ENCODE results near the gene MPP4.

Gene MPP4, protein sequence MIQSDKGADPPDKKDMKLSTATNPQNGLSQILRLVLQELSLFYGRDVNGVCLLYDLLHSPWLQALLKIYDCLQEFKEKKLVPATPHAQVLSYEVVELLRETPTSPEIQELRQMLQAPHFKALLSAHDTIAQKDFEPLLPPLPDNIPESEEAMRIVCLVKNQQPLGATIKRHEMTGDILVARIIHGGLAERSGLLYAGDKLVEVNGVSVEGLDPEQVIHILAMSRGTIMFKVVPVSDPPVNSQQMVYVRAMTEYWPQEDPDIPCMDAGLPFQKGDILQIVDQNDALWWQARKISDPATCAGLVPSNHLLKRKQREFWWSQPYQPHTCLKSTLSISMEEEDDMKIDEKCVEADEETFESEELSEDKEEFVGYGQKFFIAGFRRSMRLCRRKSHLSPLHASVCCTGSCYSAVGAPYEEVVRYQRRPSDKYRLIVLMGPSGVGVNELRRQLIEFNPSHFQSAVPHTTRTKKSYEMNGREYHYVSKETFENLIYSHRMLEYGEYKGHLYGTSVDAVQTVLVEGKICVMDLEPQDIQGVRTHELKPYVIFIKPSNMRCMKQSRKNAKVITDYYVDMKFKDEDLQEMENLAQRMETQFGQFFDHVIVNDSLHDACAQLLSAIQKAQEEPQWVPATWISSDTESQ

DNA sequence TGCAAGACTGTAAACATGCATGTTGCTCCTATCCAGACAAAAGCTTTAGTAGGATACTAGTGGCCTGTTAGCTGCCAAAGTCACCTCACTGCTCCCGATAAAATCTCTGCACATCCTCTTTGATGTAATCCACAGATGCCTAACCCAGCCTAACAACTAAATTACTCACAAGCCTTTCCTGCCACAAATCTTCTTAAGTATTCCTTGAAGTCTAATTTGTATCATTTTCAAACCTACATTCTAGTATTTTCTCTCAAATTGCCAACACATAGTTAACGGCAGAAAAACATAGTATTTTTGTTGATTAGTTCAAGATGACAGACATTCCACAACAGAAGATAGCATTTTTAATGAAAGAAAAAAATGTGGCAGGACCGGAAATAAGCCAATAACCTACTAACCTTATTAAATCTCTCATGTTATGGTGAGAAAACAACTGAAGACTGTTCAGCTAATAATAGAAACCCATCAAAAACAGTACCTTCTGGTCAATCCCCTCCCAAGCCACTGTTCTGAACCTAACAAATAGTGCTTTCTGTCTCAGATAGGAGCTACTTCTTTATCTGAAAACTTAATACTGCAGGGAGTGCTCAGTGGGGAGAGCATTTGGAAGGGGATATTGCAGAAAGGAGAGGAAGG is at the start of gene MPP4:
TSS of gene MPP4 (minus strand) at position 57 of the 639 bp plus-strand sequence. CDS start 4,690 bp downstream, outside the sequence.
- DNase-seq: no peak

DNA sequence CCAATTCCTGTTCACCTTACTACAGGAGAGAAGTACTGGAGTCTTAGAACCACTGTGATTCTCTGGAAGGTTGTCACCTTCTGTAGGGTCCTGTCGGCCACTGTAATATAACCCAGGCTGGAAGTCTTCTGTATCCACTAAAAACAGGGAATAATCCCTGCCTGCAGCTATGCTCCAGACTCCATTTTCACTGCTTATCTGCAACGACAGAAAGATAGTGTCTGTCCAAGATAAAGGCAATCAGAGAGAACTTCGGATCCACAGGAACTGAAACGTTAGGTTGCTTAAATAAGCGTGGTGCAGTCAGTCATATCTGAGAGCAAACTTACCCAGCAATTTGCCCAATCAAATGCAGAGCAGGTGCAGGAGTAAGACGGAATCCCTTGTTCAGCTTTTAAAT is 48.1 kb upstream of the MPP4 start:
- no peak for DNase-seq

DNA sequence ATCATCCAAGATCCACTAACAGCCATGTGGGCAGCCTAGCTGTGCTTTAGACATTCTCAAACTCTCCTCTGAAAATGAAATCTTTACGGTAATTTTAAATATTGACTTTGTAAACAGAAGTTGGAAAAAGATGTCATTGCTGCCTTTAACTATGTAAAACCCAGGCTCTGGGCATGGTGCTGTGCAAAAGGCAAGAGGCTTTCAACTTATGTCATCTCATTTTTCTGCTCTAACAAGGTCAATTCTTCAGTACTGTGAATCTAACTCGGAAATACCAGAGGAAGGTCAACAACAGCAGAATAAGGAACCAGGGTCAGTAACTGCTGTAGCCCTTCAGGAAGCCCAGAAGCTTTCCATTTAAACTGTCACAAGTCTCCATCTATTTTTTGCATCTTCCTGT is 37.0 kb upstream of the MPP4 start:
- DNase-seq: no peak

DNA sequence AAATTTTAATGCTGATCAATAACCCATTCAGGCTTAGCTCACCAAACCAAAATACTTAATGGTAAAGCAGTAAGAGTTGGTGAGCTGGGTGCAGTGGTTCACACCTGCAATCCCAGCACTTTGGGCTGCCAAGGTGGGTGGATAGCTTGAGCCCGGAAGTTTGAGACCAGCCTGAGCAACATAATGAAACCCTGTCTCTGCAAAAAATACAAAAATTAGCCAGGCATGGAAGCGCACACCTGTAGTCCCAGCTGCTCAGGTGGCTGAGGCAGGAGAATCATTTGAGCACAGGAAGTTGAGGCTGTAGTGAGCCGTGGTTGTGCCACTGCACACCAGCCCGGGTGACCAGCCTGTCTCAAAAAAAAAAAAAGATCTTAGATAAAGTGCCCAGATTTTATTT is 35.7 kb upstream of the MPP4 start:
- no peak for DNase-seq

DNA sequence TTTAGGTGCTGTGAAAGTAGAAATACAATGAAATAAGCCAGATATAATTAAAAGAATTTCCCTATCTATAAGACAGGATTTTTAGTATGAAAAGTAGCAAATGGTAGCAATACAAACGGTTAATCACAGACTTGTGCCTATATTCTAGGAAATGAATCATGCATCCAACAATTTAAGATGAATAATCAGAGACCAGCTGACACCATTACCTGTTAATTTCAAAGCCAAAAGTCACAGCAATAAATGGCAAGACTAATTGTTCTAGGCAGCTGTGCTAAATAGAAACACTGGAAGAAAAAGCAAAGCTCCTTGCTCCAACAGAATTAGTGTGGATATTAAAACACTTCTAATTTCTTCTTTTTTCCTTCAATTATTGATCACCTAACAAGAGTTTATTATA is 35.1 kb upstream of the MPP4 start:
- DNase-seq: no peak

DNA sequence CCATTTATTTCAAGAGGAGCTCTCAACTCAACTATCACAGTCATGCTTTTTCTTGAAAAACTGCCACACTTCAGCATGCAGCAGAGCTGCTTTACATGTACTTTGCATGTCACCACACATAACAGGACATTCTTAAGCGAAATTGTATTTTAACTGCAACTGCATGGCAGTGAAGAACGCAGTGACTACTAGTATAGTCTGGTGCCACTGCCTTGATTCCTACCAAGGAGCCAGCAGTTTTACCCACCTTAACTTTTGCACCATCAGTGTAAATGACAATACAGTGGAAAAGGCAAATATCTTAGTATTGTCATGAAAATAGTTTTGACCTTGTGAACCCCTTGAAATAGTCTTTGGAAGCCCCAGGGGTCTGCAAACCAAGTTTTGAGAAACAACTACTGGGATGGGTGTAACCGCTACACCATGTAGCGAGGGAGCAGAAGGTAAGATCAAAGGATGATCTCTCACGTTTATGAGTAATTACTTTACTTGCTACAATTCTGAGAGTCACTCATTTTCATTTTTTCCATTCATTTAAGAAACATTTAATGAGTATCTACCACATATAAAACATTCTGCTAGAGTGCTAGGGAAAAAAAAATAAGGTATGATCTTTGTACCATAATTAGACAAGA is 32.3 kb upstream of the MPP4 start:
- DNase-seq: no peak

DNA sequence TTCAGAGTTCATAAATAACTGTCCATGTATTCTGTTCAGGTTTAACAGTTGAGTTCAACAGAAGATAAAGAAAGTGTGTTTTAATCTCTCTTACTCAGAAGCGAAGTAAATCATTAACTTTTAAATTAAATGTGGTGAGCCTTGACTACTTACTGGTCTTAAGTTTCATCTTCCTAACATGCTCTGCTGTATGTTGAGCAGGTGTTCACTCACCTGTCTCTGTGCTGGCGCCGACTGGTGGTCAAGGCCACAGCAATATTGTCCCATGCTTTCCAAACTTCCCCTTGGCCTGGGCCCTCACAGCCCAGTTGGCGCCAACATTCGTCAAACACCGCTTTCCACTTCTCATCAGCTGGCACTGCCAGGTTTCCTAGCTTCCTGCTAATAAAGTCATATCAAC is 17.0 kb upstream of the MPP4 start:
- no peak for DNase-seq

DNA sequence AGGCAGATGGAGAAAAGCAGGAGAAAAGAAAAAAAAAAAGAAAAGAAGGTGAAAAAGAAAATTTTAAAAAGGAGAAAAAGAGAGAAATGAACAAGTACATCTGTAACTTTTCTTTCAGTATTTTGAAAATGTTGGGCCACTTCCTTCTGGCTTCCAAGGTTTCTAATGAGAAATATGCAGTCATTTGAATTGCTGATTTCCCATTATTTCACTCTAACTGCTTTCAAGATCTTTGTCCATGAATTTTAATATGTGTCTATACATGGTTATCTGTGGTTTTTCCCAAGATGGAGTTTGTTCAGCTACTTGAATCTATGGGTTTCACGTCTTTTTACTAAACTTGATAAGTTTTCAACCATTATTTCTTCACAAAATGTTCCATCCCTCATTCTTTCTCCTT is 14.3 kb upstream of the MPP4 start:
- DNase-seq: no peak

DNA sequence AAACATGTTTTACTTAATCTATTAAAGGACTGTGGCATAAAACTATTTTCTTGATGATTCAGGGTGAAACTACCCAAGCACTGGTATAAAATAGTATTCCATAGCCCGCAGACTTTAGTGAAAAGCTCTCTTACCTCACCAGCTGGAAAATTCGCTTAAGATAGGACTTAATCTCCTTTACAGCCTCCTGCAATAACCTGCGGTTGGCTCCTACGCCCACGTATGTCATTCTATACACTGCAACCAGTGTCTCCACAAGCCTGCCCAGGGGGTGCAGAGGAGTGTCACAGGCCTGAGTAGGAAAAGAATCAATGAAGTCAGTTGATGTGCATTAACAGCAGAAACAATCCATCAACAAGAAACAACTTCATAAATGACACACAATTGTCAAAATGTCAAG is 11.3 kb upstream of the MPP4 start:
- no peak for DNase-seq

DNA sequence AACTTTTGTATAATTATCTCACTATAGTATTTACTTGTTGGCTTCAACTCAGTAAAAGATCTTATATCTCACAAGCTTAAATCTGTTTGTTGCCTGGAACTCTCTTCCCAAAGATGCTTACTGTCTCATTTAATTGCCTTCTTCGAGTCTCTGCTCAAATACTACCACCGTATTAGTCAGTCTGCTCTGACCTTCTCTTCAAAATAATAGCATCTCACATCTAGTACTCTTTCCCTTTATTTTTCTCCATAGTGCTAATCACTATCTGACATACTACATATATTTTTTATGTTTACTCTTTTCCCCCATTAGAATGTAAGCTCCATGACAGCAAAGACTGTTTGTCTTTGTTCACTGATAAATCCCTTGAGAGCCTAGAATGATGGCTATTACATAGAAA is 10.6 kb upstream of the MPP4 start:
- no peak for DNase-seq

DNA sequence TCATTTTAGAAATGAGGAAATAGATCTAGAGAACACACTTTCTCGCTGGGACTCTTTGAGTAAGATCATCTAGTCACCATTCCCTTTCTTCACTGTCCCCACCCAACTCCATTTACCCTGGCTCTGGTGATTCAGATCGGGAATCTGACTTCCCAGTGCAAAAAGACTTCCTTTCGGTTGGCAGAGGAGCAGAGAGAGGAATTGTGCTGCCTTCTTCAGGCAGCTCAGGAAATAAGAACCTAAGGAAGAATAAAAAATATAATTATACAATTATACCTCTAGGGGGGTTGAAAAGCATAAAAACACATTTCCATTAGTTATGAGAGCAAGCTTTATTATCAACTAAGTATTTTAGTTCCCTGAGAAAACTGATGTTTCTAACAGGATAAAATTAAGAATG is 9.3 kb upstream of the MPP4 start:
- no peak for DNase-seq

DNA sequence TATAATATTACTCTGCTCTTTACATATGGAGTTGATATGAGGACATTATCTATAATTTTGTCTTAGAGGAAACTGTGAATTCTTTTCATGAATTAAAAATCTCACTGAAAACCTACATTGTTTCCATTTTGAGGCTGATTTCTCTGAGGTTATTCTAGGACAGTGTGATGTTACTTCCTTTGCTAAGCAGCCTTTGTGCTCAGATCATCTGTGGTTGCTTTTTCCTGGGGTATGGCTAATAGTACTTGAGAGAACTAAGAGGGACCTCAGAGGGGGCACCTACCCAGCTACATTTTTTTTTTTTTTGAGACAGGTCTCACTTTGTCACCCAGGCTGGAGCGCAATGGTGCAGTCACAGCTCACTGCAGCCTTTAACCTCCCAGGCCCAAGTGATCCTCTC is 8.7 kb upstream of the MPP4 start:
- no peak for DNase-seq

DNA sequence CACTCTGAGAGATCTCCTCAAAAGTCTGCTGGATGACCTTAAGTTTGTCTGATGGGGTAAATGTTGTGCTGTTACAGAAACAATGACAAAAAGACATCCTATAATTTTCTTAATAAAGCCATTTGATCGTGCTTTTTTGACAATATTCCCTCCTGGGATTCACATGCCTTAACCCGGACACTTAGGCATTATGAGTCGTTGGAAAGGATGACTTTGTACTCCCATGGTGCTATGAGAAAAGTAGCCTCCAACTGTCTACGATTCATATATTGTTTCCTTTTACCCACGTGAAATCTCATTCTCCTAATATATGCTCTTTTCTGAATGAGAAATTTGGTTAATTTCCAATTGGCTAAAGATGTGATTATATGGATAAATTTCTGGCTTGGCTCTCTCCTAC is 6.1 kb upstream of the MPP4 start:
- no peak for DNase-seq

DNA sequence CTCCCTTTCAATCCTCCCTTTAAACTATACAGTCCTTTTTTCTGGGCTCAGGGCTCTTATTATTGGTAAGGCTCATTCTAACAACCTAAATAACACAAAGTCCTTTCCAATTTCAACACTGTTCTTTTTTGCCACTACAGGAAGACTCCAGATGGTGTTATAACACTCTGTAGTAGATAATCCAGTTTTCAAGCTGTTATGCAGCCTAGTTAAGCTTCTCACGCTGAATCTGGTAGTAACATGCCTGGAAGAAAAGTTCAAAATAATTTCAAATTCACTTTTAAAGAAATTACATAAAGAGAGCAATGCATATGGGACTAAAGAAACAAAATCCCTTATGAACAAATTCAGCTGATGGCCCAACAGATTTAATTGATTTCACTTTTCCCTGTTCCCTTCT is 3.2 kb upstream of the MPP4 start:
- DNase-seq: no peak

DNA sequence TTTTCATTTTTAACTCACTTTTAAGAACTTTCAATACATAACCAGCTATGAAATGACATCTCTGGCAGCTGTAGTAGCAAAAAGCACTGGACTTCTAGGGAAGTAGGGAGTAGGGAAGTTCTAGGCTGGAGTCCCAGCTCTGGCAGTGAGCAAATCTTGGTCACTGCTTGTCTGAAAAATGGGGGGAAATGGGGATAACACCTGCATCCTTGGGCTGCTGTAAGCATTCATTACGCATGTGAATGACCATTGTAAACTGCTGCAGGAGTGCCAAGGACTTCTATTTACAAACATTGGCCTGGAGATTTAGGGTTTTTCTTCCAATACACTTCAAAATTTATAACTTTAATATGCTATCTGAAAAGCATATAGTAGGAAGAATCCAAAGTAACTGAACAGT is 972 bp upstream of the MPP4 start:
- DNase-seq: no peak

DNA sequence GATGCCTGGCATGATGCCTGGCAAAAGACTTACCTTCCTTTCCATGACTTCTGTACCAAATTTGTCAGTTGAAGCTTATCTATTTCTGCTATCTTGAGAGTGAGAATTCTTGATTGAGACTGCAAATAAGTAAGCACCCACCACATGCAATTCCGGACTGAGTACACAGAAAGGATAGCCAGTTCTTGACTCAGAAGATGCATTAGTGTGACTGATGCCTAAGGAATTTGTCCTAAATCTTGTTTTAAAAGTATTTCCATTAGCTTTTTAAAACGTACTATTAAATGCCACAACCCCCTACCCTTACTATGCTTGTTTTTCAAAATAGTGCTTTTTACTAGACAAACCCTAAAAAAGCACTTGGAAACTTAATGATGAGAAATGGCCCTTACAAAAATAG is 545 bp downstream of the MPP4 start:
- no peak for DNase-seq

DNA sequence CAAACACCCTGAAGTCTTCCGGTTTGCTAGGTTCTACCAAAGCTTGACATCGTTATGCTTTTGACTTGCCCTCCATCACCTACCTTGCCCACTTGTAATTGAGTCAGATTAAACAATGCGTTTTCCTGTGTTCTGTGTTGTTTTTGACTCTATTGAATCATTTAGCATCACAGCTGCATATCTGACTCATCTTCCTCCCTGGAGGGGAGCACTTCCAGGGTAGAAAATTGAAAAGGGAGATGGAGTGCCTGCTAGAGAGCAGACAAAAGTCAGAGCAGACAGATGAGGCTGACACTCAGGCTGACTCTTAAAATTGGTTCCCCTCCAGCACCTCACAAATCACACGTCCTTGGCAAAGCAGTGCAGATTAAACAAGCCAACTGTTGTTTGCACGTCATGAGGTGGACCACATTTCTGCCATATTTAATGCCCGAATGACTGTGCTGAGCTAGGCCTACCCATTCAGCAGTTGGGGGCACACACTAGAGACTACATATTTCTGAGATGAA is 2.2 kb downstream of the MPP4 start:
- no peak for DNase-seq

DNA sequence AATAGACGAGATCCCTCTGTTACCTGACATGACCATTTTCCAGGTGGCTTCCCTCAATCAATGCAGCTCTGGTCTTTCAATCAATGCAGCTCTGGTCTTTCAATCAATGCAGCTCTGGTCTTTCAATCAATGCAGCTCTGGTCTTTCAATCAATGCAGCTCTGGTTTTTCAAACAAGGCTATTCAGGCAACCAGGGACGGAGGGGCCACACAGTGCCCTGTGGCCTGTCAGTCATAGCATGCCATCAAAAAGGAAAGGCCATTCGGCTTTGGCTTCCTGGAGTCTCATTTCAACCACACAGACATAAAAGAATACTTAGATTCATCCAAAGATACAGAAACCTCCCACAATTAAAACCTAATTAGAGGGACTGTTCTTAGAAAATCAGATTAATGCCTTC is 13.3 kb downstream of the MPP4 start:
- DNase-seq: no peak

DNA sequence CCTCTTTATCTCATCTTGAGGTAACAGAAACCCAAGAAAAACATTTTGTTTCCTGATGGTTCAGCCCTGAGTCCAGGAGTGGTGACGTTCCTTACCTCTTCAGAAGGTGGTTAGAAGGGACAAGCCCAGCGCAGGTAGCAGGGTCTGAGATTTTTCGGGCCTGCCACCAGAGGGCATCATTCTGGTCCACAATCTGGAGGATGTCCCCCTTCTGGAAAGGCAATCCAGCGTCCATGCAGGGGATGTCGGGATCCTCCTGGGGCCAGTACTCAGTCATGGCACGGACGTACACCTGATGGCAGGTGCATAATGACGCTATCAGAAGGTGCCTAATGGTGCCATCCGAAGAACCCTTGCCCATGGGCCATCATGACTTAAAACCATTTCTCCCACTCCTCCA is 17.7 kb downstream of the MPP4 start:
- no peak for DNase-seq

DNA sequence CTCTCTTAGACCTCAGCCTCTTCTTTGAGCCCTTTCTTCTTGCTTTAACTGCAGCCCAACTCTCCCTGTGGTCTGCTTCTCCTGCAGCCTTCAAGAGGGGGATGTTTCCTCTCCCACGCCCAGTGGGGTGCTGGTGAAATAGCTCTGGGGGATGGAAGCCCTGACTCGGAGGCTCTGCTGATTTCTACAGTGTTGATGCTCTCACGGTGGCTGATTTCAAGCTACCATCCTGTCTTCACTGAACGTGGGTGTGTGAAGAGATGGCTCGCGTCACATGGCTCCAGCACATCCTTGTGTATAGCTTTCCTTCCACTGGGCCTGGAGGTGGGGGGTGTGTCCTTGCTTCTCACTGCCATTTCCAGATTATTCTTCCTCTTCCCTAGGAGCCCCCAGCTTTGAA is 20.0 kb downstream of the MPP4 start:
- DNase-seq: peak; percentile 27

DNA sequence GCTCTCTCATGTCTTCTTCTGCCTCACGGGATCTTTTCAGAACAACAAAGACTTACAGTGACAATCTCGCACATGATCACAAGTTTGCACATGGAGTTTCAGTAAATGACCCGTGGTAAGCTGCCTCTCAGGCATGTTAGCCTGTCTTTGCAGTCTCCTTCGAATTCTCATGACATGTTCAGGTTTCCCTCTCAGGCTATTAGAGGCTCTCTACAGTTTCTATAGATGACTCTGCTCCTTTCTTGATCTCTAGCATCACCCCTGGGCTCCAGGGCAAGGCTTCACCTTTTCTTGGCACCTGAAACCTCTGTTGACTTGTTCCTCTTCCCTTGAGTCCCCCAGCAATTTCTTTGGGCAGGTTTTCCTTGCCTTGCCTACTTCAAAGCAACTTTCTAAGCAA is 23.0 kb downstream of the MPP4 start:
- no peak for DNase-seq

DNA sequence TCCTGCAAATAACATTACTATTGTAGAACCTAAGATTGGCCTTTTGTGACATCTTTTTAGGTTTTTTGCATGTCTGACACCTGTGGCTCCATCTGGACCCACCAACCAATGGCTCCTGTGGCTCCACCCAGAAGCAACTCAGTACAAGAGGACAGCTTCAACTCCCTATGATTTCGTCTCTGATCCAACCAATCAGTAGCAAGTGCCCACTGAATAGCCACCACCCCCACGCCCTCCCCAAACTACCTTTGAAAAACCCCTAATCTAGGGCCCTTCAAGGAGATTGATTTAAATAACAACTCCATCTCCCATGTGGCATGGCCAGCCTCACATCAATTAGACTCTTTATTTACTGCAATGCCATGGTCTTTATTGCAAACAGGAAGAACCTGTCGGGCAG is 23.6 kb downstream of the MPP4 start:
- no peak for DNase-seq

DNA sequence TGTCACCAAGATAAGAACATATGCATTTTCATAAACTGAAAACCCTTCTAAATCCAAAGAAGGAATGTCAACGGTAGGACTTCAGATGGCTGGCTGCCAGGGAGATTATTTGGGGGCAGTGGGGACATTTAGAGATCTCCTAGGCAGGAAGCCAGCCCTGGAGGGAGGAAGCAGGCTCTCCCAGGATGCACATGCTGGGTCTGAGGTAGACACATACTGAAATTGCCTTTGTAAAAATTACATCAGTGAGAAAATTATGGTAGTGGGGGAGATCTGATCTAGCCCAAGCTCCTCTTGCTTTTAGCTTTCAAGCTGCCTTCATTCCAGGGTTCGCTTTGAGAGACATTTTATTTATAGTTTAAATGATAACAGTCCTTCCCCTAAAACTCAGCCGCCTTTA is 24.1 kb downstream of the MPP4 start:
- DNase-seq: no peak

DNA sequence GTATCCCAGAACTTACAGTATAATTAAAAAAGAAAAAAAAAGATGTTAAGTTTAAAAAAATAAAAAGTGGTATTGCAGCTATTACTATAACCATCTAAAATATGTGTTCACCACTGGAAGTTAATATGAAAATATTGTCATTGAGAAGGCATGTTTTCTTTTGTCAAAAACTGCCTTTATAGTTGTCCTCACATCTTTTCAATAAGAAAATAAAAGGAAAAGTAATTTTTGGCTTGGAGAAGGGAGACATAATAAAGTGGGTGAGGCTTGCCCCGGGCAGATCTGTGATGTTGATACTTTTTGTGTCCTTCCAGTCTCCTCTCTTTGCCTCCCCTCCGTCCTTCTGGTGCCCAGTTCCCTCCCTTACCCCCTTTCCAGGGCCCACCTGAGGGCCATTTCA is 24.9 kb downstream of the MPP4 start:
- no peak for DNase-seq

Measured in suppressor macrophage treated with lipopolysaccharide for 4 hours (primary cell).